ENCODE results near the gene FYN.
"Not testable (repeated sequence)": the region's sequence is repeated elsewhere in the genome, so short reads cannot be mapped to it uniquely, and the experiment has no call there.

The FYN gene

DNA sequence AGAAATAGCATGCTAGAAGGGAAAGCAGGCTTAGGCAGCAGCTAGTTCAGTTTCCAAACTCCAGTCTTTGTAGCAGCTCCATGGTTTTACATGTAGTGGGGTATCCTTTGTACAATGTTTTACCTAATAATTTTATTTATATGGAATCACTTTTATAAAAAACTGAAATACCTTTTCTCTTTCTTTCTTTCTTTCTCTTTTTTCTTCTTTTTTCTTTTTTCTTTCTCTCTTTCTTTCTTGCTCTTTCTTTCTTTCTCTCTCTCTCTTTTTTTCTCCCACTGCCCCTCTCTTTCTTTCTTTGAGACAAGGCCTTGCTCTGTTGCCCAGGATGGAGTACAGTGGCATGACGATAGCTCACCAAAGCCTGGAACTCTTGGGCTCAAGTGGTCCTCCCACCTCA, 41.4 kb upstream of the FYN start:
- ChIA-PET CTCF (interaction anchor here (0.6 kb wide), 1 partner anchor 20 kb away, joined by 4 read pairs; no protein-coding TSS in a partner anchor), POLR2A (no interaction called here)
- no peak for TF ChIP-seq SUZ12 (IDR thresholded peaks at IDR 0.05)
- DNase-seq (ENCODE audit: extremely low spot score), result no peak

DNA sequence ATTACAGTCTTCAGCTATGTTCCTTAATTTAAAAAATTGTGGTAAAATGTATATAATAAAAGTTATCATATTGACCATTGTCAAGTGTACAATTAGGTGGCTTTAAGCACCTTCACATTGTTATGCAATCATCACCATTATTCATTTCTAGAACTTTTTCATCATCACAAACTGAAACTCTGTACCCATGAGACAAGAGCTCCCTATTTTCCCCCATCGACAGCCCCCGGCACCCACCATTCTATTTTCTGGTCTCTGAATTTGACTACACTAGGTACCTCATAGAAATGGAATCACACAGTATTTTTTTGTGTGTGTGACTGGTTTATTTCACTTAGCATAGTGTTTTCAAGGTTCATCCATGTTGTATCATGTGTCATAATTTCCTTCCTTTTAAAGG, 39.7 kb upstream of the FYN start:
- DNase-seq (ENCODE audit: extremely low spot score), result no peak
- TF ChIP-seq NFRKB (IDR thresholded peaks at IDR 0.05) (no peak), TARDBP (IDR thresholded peaks at IDR 0.05) (no peak), SUZ12 (IDR thresholded peaks at IDR 0.05) (no peak), FOXA1 (IDR thresholded peaks at IDR 0.05) (no peak), SP1 (IDR thresholded peaks at IDR 0.05) (no peak)
- TF ChIP-seq, protein P1, sequence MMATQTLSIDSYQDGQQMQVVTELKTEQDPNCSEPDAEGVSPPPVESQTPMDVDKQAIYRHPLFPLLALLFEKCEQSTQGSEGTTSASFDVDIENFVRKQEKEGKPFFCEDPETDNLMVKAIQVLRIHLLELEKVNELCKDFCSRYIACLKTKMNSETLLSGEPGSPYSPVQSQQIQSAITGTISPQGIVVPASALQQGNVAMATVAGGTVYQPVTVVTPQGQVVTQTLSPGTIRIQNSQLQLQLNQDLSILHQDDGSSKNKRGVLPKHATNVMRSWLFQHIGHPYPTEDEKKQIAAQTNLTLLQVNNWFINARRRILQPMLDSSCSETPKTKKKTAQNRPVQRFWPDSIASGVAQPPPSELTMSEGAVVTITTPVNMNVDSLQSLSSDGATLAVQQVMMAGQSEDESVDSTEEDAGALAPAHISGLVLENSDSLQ (IDR thresholded peaks at IDR 0.05), result no peak
- ChIA-PET POLR2A (no interaction called here), CTCF (no interaction called here)

DNA sequence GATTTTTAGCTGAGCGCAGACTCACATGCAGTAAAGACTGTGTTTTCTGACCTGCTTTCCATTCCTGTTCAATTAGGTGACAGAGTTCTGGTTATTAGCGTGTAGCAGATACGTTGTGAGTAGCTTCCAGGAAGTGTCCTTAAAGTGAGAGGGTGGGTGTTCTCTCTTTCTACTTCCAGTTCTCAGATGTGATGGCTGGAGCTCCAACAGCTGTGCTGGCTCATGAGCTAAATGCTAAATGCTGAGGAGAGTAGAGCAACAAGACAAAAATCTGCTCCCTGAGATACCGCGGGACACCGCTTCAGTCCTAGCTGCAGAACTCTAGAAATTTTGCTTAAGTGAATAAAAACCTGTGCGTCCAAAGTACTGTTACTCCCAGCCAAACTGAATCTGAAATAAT, 38.2 kb upstream of the FYN start:
- POLR2A ChIA-PET, result no interaction called here
- TF ChIP-seq ZNF384 (IDR thresholded peaks at IDR 0.05) (no peak), L3MBTL2 (conservative IDR thresholded peaks at IDR 0.05) (no peak), ELF4 (IDR thresholded peaks at IDR 0.05) (no peak), BHLHE40 (IDR thresholded peaks at IDR 0.05; ENCODE audit: borderline replicate concordance) (no peak), ARNT (IDR thresholded peaks at IDR 0.05) (no peak), LEF1 (IDR thresholded peaks at IDR 0.05; ENCODE audit: borderline replicate concordance) (no peak), FOXA1 (IDR thresholded peaks at IDR 0.05) (no peak), NFRKB (IDR thresholded peaks at IDR 0.05) (no peak), SUZ12 (IDR thresholded peaks at IDR 0.05) (no peak), CTBP1 (IDR thresholded peaks at IDR 0.05; ENCODE audit: borderline replicate concordance) (no peak)
- TF ChIP-seq, protein P1 (IDR thresholded peaks at IDR 0.05), result no peak
- CTCF ChIA-PET, result interaction anchor here (0.9 kb wide), 1 partner anchor 13 kb away, joined by 5 read pairs; no protein-coding TSS in a partner anchor
- no peak for DNase-seq (ENCODE audit: extremely low spot score)

DNA sequence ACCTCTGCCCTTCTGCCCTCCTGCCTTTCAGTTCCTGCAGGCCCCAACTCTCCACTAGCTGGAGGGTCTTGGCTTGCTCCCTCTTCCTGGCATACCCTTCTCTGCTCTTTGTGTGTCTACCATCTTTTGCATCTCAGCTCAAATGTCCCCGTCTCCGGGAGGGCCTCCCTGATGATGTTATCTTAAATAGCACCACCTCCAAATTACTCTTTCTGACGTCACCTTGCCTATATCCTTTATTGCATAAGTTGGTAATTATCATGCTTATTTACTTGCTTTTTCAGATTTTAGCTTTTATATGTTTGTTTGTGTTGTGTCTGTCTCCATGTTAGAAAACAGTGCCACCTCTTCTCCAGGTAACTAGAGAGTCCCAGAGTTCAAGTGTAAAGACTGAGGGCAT, 36.0 kb upstream of the FYN start:
- DNase-seq (ENCODE audit: extremely low spot score), result no peak
- TF ChIP-seq FOXK2 (IDR thresholded peaks at IDR 0.05) (no peak), LEF1 (IDR thresholded peaks at IDR 0.05; ENCODE audit: borderline replicate concordance) (no peak), NFRKB (IDR thresholded peaks at IDR 0.05) (no peak), L3MBTL2 (conservative IDR thresholded peaks at IDR 0.05) (no peak), FOXM1 (IDR thresholded peaks at IDR 0.05; ENCODE audit: borderline replicate concordance) (no peak), ZNF384 (IDR thresholded peaks at IDR 0.05) (no peak), HDGF (IDR thresholded peaks at IDR 0.05; ENCODE audit: borderline replicate concordance) (no peak), SP1 (IDR thresholded peaks at IDR 0.05) (no peak), SUZ12 (IDR thresholded peaks at IDR 0.05) (no peak), CTBP1 (IDR thresholded peaks at IDR 0.05; ENCODE audit: borderline replicate concordance) (no peak), FOXA1 (IDR thresholded peaks at IDR 0.05) (no peak), ELF4 (IDR thresholded peaks at IDR 0.05) (no peak), BHLHE40 (IDR thresholded peaks at IDR 0.05; ENCODE audit: borderline replicate concordance) (no peak)
- TF ChIP-seq, protein P1 (IDR thresholded peaks at IDR 0.05), result no peak
- ChIA-PET POLR2A (interaction anchor here (0.9 kb wide), 1 partner anchor 11 kb away, joined by 4 read pairs; no protein-coding TSS in a partner anchor), CTCF (no interaction called here)

DNA sequence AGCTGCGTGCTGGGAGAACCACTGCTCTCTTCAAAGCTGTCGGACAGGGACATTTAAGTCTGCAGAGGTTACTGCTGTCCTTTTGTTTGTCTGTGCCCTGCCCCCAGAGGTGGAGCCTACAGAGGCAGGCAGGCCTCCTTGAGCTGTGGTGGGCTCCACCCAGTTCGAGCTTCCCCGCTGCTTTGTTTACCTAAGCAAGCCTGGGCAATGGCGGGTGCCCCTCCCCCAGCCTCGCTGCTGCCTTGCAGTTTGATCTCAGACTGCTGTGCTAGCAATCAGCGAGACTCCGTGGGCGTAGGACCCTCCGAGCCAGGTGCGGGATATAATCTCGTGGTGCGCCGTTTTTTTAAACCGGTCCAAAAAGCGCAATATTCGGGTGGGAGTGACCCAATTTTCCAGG, 35.1 kb upstream of the FYN start:
- CTCF ChIA-PET; POLR2A ChIA-PET; DNase-seq (ENCODE audit: extremely low spot score): not testable (repeated sequence)

DNA sequence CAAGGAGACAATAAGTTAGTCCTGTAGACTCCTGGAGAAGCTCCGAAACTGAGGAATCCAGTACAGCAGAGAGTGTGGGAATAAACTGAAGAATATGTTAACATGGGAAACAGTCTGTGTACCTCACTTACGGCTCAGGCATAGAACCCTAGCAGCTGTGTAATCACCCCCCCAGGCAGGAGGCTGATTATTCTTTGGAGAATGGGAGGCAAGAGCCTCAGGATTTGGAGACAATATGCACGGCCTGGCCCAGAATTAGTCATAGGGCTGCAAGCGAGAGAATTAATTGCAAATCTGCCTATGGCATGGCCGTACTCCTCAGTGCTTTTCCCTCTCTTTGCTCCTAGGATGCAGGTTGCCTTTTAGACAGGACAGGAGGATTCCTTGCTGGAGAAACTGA, 27.5 kb upstream of the FYN start:
- no peak for DNase-seq (ENCODE audit: extremely low spot score)
- POLR2A ChIA-PET, result no interaction called here
- TF ChIP-seq NFRKB (IDR thresholded peaks at IDR 0.05), result no peak
- CTCF ChIA-PET, result interaction anchor here (0.5 kb wide), 1 partner anchor 22 kb away, joined by 3 read pairs; no protein-coding TSS in a partner anchor

DNA sequence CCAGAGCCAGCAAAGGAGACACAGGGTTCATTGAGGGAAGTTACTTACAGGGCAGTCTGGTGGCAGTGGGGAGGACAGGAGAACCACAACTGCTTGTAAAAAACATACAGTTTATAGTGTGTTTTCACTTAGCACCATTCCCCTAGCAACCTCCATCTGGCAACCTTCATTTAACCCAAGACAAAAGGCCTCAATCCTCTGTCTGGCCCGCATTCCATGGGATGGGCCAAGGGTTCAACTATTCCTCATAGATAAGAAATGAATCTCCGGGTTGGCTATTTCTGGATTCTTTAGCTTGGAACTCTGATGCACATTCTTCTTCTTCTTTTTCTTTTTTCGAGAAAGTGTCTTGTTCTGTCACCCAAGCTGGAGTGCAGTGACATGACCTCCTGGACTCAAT, 26.3 kb upstream of the FYN start:
- CTCF ChIA-PET, result no interaction called here
- DNase-seq (ENCODE audit: extremely low spot score), result no peak
- POLR2A ChIA-PET, result no interaction called here
- TF ChIP-seq SUZ12 (IDR thresholded peaks at IDR 0.05) (no peak), ELF4 (IDR thresholded peaks at IDR 0.05) (no peak), TARDBP (IDR thresholded peaks at IDR 0.05) (no peak), L3MBTL2 (conservative IDR thresholded peaks at IDR 0.05) (no peak), ARNT (IDR thresholded peaks at IDR 0.05) (no peak), LEF1 (IDR thresholded peaks at IDR 0.05; ENCODE audit: borderline replicate concordance) (no peak), ZNF384 (IDR thresholded peaks at IDR 0.05) (no peak), CTBP1 (IDR thresholded peaks at IDR 0.05; ENCODE audit: borderline replicate concordance) (no peak), FOXM1 (IDR thresholded peaks at IDR 0.05; ENCODE audit: borderline replicate concordance) (no peak), SP1 (IDR thresholded peaks at IDR 0.05) (no peak)

DNA sequence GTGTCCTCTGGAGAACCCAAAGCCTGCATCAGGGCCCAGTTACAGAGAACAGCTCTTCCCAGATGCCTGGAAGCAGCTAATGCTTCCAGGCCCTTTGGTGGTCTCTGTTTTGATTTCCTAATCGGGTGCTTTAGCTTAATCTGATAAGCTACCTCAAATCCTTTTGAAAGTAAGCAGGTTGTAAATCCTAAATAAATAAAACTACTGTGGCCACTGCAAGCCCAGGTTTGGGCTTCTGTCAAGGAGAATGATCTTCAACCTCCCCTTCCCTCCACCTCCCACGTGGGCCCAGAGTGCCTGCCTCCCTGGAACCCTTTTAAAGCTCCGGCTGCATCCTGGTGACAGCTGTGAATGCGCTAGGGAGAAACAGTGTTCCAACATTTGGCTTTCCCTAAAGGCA, 25.2 kb upstream of the FYN start:
- TF ChIP-seq ELF4 (IDR thresholded peaks at IDR 0.05) (no peak), BHLHE40 (IDR thresholded peaks at IDR 0.05; ENCODE audit: borderline replicate concordance) (no peak), ZNF384 (IDR thresholded peaks at IDR 0.05) (no peak), L3MBTL2 (conservative IDR thresholded peaks at IDR 0.05) (peak; percentile 80), TARDBP (IDR thresholded peaks at IDR 0.05) (no peak), CTBP1 (IDR thresholded peaks at IDR 0.05; ENCODE audit: borderline replicate concordance) (no peak)
- no peak for DNase-seq (ENCODE audit: extremely low spot score)
- POLR2A ChIA-PET, result interaction anchor here (1.2 kb wide), 1 partner anchor 25 kb away, joined by 4 read pairs; the partner anchor contains the start of gene FYN
- CTCF ChIA-PET, result interaction anchor here (1.4 kb wide), 1 partner anchor 28 kb away, joined by 4 read pairs; no protein-coding TSS in a partner anchor
